K562 (cell line): ENCODE measurements around the gene EDRF1. TPM values are rescaled to one million over a fixed set of nuclear protein-coding genes. Genes with fewer than 3 reads are reported as not detected.

Experiments
- ARID2 ChIP-seq: fragments of 450-650 bp; IDR thresholded peaks from 2 replicates; pipeline ENCODE4 v1.6.1; 2017; ENCODE audit warnings: antibody characterized with exemption, mild to moderate bottlenecking
- ATF1 ChIP-seq, 2 experiments: fragments of 450-650 bp in 1 of 2; IDR thresholded peaks; 2 replicates each; pipeline ENCODE4 v1.6.1; 2016; ENCODE audit warnings: missing compliant biosample characterization in 1 of 2, missing genetic modification characterization in 1 of 2
- CHD4 ChIP-seq: fragments of 200-600 bp; sonication (generic); IDR thresholded peaks from 3 replicates; pipeline ENCODE4 v1.6.1; 2012; ENCODE audit warnings: low read depth, mild to moderate bottlenecking, mixed read lengths, low read length, inconsistent platforms; ENCODE audit not compliant: insufficient read depth, insufficient replicate concordance, poor library complexity, severe bottlenecking
- ELF2 ChIP-seq: fragments of 250-450 bp; sonication (Bioruptor Pico); IDR thresholded peaks from 2 replicates; pipeline ENCODE4 v1.5.0; 2021; ENCODE audit warnings: mild to moderate bottlenecking
- GTF2E2 ChIP-seq: fragments of 200-800 bp; sonication (Bioruptor generic); IDR thresholded peaks from 2 replicates; pipeline ENCODE4 v1.6.1; 2016; ENCODE audit warnings: missing genetic modification characterization, missing compliant biosample characterization
- HMBOX1 ChIP-seq: sonication (generic); IDR thresholded peaks from 2 replicates; pipeline ENCODE4 v1.6.1; 2016
- LCOR ChIP-seq: sonication (generic); formaldehyde crosslinking; IDR thresholded peaks from 2 replicates; pipeline ENCODE4 v1.8.0; 2022; ENCODE audit warnings: mild to moderate bottlenecking, missing genetic modification reagents
- MAX ChIP-seq: sonication (generic); formaldehyde crosslinking; IDR thresholded peaks from 2 replicates; pipeline ENCODE4 v1.9.0; 2022; ENCODE audit warnings: mild to moderate bottlenecking, missing genetic modification reagents
- MTA3 ChIP-seq: fragments of 450-650 bp; formaldehyde crosslinking; IDR thresholded peaks from 2 replicates; pipeline ENCODE4 v1.6.1; 2017; ENCODE audit warnings: mild to moderate bottlenecking, borderline replicate concordance
- PHF20 ChIP-seq: fragments of 450-650 bp; IDR thresholded peaks from 2 replicates; pipeline ENCODE4 v1.6.1; 2018; ENCODE audit not compliant: partially characterized antibody
- POLR2A ChIP-seq: fragments of 450-650 bp; conservative IDR thresholded peaks from 2 replicates; pipeline ENCODE4 v1.6.1; 2016
- POLR2B ChIP-seq: fragments of 450-650 bp; IDR thresholded peaks from 2 replicates; pipeline ENCODE4 v1.6.1; 2018; ENCODE audit warnings: low read depth; ENCODE audit not compliant: partially characterized antibody
- POLR2G ChIP-seq: fragments of 200-400 bp; formaldehyde crosslinking; IDR thresholded peaks from 2 replicates; pipeline ENCODE4 v1.6.1; 2017; ENCODE audit warnings: low read depth, mild to moderate bottlenecking, antibody characterized with exemption, low read length, moderate library complexity
- SIN3B ChIP-seq: fragments of 450-650 bp; IDR thresholded peaks from 2 replicates; pipeline ENCODE4 v1.6.1; 2017; ENCODE audit warnings: low read depth, mild to moderate bottlenecking, moderate library complexity
- SP1 ChIP-seq: sonication (generic); formaldehyde crosslinking; IDR thresholded peaks from 2 replicates; pipeline ENCODE4 v1.8.1; 2022; ENCODE audit warnings: mild to moderate bottlenecking, missing genetic modification reagents
- TAF1 ChIP-seq: IDR thresholded peaks from 2 replicates; pipeline ENCODE4 v1.6.1; 2011; ENCODE audit warnings: mild to moderate bottlenecking, low read length, moderate library complexity; ENCODE audit not compliant: insufficient read depth, control insufficient read depth, severe bottlenecking; ENCODE audit errors: extremely low read depth
- TRIM28 ChIP-seq: fragments of 450-650 bp; IDR thresholded peaks from 2 replicates; pipeline ENCODE4 v1.6.1; 2017
- ZEB2 ChIP-seq: fragments of 450-650 bp; IDR thresholded peaks from 2 replicates; pipeline ENCODE4 v1.6.1; 2016
- ZNF134 ChIP-seq: fragments of 250-450 bp; sonication (Bioruptor Pico); conservative IDR thresholded peaks from 2 replicates; pipeline ENCODE4 v1.4.0; 2020
- polyA plus RNA-seq, 8 experiments: library from polyadenylated mRNA; depleted of rRNA in 4 of 8; stranded (reverse) in 5 of 8; unstranded in 3 of 8; fragments of >200 nt; fragmentation: Nextera tagmentation in 2 of 8; fragmentation: Illumina TruSeq in 1 of 8; extraction: Ambion mirVana in 2 of 8; extraction: Trizol in 1 of 8; gene quantifications; 2 replicates each; pipeline versions ENCODE4 v1.2.1 to v1.2.3, GENCODE V29; 2011 to 2014; ENCODE audit warnings: inconsistent platforms in 1 of 8, missing spikeins in 1 of 8
- total RNA-seq, 7 experiments: library from RNA; depleted of rRNA in 6 of 7; stranded (reverse); fragments of >200 nt in 6 of 7; fragmentation: Illumina TruSeq in 2 of 7; extraction: Trizol in 2 of 7; gene quantifications; 2 replicates each; pipeline versions ENCODE4 v1.2.1 to v1.2.3, GENCODE V29; 2011 to 2021; ENCODE audit warnings: low replicate concordance in 1 of 7
- TF ChIP-seq, protein P1 (sequence below), 2 experiments: IDR thresholded peaks; 2 replicates each; pipeline ENCODE4 v1.6.1; 2012; ENCODE audit warnings: improper control_type of control experiment in 2 of 2, low read depth in 2 of 2, low read length in 2 of 2, borderline replicate concordance in 1 of 2
- TF ChIP-seq, protein P2 (sequence below): sonication (generic); formaldehyde crosslinking; IDR thresholded peaks from 2 replicates; pipeline ENCODE4 v1.4.0; 2020; ENCODE audit warnings: mild to moderate bottlenecking, missing genetic modification reagents

Gene EDRF1
- total and polyA plus RNA-seq, 9 of the 15 experiments (the other 6 are each of a cell fraction or from before 2014, with no cell fraction given): 7.6 to 26.0 (median 18.6) TPM

- TF ChIP-seq, protein P1, sequence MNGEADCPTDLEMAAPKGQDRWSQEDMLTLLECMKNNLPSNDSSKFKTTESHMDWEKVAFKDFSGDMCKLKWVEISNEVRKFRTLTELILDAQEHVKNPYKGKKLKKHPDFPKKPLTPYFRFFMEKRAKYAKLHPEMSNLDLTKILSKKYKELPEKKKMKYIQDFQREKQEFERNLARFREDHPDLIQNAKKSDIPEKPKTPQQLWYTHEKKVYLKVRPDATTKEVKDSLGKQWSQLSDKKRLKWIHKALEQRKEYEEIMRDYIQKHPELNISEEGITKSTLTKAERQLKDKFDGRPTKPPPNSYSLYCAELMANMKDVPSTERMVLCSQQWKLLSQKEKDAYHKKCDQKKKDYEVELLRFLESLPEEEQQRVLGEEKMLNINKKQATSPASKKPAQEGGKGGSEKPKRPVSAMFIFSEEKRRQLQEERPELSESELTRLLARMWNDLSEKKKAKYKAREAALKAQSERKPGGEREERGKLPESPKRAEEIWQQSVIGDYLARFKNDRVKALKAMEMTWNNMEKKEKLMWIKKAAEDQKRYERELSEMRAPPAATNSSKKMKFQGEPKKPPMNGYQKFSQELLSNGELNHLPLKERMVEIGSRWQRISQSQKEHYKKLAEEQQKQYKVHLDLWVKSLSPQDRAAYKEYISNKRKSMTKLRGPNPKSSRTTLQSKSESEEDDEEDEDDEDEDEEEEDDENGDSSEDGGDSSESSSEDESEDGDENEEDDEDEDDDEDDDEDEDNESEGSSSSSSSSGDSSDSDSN (IDR thresholded peaks at IDR 0.05; ENCODE audit: borderline replicate concordance in 1 of 2, low read depth in 2 of 2, low read length in 2 of 2): no peak
- TF ChIP-seq TAF1 (peak; percentile 67), POLR2B (peak; percentile 74), ZNF134 (CRISPR knock-in tag) (no peak), ATF1 (CRISPR knock-in tag; IDR thresholded peaks at IDR 0.05) (no peak), ATF1 (tag; IDR thresholded peaks at IDR 0.05) (peak; percentile 76), HMBOX1 (0 out of 2 replicates have a peak, but pooled peaks have one; percentile 10), MTA3 (peak; percentile 69), SIN3B (peak; percentile 56; the same call in 1 of the 2 replicates), ELF2 (CRISPR knock-in tag) (peak; percentile 81), TRIM28 (0 out of 2 replicates have a peak, but pooled peaks have one; percentile 21), LCOR (CRISPR knock-in tag) (no peak), SP1 (CRISPR knock-in tag) (peak; percentile 75; the same call in 1 of the 2 replicates), POLR2A (peak; percentile 89), POLR2G (peak; percentile 93), GTF2E2 (tag) (peak; percentile 67; the same call in 1 of the 2 replicates), ARID2 (no peak), ZEB2 (peak; percentile 65; the same call in 1 of the 2 replicates), CHD4 (no peak), MAX (CRISPR knock-in tag) (peak; percentile 36; the same call in 1 of the 2 replicates), PHF20 (peak; percentile 95)
- TF ChIP-seq, protein P2, sequence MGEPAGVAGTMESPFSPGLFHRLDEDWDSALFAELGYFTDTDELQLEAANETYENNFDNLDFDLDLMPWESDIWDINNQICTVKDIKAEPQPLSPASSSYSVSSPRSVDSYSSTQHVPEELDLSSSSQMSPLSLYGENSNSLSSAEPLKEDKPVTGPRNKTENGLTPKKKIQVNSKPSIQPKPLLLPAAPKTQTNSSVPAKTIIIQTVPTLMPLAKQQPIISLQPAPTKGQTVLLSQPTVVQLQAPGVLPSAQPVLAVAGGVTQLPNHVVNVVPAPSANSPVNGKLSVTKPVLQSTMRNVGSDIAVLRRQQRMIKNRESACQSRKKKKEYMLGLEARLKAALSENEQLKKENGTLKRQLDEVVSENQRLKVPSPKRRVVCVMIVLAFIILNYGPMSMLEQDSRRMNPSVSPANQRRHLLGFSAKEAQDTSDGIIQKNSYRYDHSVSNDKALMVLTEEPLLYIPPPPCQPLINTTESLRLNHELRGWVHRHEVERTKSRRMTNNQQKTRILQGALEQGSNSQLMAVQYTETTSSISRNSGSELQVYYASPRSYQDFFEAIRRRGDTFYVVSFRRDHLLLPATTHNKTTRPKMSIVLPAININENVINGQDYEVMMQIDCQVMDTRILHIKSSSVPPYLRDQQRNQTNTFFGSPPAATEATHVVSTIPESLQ (CRISPR knock-in tag): 0 out of 2 replicates have a peak, but pooled peaks have one; percentile 24
These were observed at the start of gene EDRF1 (continued) for GRCh38 chr10:125719173-125720001.
